T1000 (cell line): ENCODE results near the gene DAAM2.

Experiments
- DNase-seq: peaks from one replicate; lab custom pipeline; 2025; ENCODE audit warnings: mixed read lengths; lab: John Stamatoyannopoulos, UW

Gene DAAM2

DNA sequence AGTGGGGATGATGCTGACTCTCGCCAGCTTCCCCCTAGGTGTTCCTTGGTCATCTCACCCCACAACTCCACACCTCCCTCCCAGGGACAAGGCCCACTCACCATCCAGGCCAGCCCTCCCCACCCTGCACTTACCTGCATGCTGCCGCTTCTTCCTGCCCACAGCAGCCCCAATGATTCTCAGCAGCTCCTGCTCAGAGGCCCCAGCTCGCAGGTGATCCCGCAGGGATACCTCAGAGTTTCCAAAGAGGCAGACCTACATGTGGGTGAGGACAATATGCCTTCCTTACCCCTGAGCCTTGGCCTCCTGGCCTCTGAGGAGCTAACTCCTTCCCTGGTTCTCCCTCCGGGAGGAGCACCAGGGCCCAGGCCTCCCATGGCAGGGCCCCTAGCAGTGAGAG is 117.5 kb downstream of the DAAM2 start:
- no peak for DNase-seq

DNA sequence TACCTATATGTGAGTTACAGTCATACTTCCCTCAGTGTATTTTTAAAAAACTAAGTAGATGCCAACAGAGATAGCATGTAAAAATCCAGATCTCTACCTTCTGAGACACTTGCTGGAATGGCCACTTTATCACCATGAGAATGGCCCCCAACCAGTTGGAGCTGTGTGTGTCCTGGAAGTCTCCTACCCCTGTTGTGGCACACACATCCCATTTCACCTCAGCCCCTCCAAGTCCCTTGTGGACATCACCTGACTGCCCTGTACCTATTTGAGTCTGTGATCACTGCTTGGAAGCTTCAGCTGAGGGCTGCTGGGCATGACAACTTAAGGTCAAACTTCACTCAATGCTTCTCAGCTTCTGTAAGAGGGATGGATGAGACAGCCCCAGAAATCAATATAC is 118.0 kb downstream of the DAAM2 start:
- DNase-seq: no peak

DNA sequence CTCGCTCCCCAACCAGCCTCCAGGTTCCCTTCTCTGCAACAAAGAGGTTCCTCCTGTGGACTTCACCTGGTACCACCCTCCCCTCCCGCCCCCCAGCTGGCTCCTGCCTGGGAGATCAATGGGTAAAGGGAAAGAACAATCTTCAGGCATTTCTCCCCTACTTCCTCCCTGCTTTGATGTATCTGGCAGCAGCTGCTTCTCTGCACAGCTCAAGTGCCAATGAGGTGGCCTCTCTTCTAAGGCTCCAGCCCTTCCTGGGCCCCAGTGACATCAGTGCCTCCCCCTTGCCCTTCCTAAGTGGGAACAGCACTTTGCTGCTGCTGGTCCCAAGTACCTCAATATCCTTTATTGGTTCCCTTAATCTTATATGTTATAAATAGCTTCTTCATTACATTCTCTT is 118.6 kb downstream of the DAAM2 start:
- no peak for DNase-seq

DNA sequence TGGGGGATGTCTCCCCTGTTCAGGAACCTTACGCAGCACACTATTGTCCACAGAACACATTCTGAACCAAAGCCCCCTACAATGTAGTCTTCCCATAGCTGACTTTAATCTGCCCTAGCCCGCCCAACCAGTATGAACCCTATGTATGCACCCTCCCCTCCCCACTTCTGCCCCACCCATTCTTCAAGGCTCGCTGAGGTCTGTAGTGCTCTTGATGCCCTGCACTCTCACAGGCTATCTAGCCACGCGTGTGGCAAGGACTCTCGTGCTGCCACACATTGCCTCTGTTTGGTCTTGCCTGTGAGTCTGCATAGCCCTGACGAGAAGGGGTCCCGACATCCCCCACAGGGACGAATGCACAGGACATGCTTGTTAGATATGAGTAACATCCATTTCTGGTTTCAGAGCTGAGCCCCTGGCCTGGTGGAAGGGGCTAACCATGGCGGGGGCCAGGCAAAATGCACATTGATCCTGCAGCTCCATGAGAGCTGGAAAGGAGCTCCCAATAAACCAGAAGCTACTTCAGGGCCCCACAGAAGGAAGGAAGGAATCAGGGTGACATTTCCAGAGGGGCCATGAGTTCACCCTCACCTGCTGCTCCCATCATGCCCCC is 119.4 kb downstream of the DAAM2 start:
- no peak for DNase-seq

DNA sequence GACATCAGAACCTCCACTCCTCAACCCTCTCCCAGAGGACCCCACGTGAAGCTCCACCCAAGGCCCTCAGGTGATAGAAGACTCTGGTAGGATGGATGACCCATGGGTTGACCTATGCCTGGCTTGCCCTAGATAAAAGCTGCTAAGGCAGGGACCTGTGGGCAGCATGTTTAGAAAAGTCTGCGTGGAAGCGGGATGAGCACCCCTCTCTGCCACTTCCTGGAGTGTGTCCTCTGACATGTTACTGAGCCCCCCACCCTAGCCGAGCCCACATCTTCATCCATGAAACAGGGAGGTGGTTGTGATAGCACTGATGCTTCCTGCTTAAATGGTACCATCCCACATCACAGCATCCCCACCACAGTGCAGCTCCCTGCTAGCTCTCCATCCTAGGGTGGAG is 120.3 kb downstream of the DAAM2 start:
- DNase-seq: no peak

DNA sequence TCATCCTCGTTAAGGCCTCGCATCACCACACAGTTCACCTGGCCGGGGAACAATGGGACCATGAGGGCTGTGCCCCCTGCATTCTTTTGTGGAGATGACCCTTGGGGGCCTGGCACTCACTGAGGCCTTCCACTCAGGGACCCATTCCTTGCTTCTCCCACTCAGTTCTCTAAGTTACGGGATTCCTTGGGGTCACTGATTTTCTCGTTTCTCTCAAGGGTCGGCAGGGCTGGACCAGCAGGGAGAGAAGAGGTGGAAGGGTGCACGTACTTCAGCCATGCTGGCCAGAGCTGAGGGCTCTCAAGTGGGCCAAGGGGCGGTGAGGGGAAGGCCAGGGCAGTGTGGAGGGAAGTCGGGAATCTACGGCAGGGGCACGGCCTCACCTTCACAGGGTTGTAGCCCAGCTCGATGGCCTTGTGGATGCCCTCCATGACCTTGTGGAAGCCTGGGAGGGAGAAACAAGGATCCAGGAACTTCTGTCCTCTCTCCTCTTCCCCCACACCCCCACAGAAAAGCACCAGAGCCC is 121.3 kb downstream of the DAAM2 start:
- DNase-seq: no peak

DNA sequence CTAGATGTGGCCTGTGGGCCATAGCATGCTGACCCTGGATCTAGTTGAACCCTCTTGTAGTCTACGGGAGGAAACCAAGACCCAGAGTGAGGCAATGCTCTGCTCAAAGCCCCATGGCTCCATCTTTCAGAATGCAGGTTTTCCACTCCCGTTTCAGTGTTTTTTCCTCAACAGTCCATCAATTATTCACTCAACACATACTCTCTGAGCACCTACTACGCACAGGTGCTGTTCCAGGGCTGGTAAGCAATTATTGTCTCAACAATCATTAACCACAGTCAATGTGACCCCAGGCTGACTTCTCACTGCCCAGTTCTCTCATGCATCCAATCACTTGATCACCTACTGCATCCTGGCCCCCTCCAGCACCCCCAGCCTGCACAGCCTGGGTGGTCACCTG is 122.1 kb downstream of the DAAM2 start:
- no peak for DNase-seq

DNA sequence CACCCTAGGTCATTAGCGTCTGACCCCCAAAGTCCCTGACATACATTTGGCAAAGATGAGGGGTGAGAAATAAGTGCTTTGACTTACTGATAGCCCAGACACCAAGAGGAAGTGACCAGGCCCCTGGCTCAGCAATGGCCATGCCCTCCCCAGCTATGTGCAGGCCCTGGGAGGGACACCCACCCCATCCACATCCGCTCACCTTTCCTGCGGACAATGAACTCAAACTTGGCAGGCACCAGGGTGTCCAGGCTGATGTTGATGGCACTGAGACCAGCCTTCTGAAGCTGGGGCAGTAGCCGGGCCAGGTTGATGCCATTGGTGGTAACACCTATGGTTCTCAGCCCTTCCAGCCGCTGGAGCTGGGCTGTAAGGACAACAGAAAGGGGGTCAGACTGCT is 123.7 kb downstream of the DAAM2 start:
- DNase-seq: no peak

DNA sequence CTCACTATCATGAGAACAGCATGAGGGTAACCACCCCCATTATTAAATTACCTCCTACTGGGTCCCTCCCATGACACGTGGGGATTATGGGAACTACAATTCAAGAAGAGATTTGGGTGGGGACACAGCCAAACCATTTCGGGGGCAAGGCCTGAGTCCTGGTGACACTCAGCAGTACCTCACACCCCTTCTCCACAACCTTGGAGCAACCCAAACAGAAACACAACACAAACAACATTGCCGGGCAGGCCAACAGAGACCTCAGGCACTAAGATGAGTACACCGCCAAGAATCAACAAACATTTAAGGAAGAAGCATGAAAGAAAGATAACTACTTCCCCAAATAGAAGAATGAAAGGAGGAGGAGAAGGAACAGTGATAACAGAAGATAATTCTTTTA is 125.2 kb downstream of the DAAM2 start:
- no peak for DNase-seq

DNA sequence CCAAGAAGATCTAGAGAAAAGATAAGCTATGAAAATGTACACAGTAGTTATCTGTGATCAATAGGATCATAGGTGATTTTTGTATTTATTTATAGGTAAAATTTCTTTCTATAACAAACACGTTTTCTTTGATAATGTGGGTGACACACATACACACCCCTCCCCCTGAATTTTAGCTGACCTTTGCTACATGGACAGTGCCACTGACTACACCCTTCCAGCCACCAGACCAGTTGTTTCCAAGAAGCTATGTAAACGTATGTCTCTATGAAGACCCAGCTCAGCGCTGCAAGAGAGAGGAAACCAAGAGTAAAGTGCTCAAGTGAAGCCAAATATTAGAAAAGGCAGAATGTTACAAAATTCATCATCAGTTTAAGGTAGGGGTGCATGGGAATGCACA is 125.8 kb downstream of the DAAM2 start:
- no peak for DNase-seq

DNA sequence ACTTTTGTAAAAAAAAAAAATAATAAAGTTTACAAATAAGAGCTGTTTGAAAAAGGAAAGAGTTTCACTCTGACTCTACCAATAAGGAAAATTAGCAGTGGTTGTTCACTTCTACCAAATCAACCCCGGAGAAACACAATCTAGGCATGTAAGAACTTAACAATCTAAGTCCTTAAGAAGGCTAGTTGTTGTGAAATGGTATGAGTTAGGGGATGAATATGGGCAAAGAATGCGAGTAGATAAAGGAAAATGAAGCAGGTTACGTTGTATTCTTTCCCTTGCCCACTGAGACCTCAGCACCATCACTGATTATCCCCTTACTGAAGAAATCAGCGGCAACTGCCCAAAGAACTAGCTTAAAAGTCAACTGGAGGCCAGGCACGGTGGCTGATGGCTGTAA is 126.7 kb downstream of the DAAM2 start:
- no peak for DNase-seq

DNA sequence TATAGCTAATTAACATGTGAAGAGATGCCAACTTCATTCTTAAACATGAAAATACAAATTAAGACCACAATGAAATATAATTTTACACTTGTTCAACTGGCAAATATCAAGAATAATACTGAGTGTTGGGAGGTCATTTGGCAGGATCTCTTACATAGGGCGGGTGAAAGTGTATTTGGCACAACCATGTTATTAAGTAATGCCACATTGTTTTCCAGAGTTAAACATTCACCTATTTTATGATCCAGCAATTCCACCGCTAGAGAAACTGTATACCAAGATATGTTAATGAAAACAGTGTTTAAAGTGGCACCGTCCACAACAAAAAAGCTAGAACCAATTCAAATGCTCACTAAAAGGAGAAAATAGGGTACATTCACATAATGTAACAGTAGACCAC is 128.0 kb downstream of the DAAM2 start:
- no peak for DNase-seq

DNA sequence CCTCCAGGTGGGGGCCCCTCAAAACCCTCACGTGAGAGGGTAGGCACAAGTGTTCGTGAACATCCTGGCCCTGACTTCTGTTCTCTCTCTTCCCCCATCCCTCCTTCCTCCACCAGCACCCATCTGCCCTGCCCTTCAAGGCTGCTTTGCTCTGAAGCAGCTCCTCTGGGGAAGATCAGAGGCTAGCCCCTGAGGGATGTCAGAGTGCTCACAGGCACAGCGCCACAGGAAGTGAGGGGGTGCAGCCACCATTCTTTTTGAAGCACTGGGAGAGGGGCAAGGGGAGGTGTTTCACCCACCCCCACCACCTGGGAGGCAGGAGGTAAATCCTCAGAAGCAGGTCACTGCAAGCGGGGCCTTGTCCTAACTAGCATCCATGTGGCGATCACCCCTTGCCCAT is 130.6 kb downstream of the DAAM2 start:
- DNase-seq: no peak

DNA sequence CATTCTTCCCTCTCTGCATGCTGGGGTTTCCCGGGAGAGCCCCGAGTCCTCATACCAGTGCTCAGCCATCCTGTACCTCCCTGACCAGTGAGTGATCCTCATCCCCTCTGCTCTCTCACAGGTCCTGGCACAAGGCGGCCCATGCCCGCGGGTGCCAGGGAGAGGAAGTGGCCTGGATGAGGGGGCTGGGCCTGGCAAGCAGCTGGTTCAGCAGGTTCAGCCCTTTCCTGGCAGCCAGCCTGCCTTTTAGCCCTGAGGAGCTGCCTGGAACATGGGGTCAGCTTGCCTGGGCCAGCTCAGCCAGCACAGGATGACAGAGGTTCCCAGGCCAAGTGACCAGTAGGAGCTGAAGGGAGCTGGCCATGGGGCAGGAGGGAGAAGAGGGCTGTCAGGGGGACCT is 131.2 kb downstream of the DAAM2 start:
- DNase-seq: no peak

DNA sequence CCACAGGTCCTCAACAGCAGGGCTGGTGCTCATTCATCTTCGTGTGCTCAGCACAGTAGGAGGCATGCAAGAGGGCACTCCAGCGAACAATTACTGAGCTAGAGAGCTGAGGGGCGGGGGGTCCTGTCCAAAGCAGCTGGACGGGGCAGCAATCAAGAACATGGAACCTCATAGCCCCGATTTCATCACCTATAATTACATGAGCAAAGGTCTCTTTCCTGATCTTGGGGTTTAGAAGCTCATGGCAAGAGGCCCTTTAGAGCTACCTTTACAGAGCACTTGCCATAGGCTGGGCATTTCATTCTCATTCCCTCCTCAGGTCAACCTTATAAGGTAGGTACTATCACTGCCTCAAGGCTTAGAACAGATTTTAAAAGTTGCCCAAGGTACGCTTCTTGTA is 131.7 kb downstream of the DAAM2 start:
- no peak for DNase-seq

DNA sequence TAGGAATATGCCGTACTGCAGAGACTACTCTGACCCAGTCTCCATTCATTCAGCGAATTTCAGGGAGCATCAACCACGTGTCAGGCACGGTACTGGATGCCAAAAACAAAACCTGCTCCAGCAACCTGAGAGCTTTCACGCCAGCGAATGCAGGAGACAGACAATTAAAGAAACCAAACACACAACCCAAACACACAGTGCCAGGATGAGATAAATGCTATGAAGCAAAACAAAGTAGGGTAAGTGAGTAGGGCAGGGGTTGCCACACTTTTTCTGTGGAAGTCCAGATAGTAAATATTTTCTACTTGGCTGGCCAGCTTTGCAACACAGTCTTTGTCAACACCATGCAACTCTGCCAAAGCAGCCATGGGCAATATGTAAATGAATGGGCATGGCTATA is 132.1 kb downstream of the DAAM2 start:
- DNase-seq: no peak

DNA sequence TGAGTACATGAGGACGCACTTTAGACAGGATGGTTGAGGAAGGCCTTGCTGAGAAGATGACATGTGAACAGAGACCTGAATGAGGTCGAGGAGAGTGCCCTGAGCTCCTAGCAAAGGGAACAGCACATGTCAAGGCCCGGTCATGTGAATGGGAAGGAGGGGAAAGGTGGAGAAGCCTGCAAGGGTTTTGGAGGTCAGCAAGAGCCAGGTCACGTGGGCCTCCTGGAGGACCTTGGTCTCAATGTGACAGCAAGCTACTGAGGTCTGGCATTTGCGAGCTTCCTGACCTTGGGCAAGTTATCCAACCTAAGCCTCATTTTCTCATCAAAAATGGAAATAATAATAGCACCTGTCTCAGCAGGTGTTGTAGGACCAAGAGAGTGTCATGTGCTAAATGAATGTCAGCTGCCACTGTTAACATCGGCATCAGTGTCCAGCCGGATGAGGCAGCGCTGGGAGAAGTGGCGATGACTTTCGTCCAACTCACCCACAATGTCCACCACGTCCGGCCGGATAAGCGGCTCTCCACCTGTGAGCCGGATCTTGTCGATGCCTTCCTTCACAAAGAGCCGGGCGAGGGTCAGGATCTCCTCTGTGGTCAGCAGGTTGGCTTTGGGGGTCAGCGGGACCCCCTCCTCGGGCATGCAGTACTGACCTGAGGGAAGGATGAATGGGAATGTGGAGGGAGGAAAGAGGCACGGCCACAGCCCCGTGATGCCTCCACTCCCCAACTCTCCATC is 133.2 kb downstream of the DAAM2 start:
- DNase-seq: no peak

DNA sequence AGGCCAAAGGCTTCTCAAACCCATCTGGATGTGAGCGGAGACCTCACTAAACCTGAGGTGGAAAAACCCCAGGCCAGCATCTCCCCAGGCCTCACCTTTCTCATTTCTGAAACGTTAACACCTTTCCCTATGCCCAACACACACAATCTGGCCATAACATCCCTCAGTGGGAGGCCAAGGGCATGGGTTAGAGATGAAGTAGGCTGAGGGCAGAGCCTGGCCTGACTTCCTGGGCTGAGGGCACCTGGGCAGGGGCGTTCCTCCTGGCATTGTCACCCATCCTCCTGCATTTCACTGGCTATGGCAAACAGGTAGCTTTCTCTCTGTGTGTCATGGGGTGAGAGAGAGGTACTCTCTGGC is 133.7 kb downstream of the DAAM2 start:
- no peak for DNase-seq

DNA sequence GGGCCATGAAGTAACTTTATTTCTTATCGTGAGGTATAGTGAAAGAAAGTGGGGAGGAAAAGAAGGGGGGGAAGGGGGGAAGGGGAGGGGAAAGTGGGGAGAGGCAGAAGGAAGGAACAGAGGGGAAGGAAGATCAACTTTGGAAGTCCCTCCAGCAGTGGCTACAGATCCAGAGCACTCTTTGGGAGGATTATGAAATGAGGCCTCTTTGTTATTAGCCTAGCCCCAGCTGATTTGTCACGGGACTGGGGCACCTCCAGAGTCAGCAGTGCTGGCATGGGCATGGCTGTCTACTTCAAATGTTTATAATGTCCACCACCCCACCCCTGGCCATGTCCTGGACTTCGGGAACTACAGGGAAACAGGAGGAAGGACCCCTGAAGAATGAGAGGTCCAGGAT is 134.5 kb downstream of the DAAM2 start:
- no peak for DNase-seq

DNA sequence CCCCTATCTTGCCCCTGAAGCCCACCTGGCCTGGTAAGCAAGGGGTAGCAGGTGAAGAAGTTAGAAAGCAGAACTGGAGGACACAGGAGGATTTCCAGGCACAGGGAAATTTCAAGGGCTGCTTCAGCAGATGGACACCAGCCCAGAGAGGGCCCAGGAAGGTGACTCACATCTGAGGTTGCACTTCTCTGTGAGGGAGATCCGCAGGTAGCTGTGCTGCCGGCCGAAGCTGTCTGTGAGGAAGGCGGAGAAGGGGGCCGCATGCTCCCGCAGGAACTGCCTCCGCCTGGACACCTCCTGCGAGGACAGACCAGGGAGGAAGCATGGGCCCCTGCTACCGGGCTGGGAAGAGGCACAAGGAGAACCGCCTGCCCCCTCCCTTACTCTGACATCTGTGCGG is 135.0 kb downstream of the DAAM2 start:
- no peak for DNase-seq

DNA sequence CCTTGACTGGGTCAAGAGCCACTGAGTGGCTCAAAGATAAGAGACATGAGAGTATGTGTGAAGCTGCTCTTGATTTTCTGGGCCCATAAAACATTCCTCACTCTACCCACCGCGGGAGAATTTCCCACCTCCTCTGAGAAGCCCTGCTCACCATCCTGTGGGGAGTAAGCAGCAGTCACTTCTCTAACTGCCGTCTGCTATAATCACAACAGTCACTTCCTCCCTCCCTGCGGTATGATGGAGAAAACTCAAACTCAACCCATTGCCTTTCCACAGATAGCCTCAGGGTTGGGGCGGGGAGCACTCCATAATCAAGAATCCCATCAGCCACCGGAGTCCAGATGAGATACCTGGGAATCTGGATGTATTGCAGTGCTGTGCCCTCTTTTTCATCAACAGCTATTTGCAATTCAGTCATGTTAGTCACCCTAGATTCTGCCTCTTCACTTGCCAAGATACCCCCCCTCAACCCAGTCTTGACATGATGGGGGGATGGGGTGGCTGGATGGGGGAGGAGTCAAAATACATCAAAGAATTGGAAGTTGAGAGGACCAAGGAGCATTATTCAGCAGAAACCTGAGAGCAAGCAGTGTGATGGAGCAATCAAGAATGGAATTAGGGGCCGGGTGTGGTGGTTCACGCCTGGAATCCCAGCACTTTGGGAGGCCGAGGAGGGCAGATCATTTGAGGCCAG is 137.0 kb downstream of the DAAM2 start:
- DNase-seq: no peak

DNA sequence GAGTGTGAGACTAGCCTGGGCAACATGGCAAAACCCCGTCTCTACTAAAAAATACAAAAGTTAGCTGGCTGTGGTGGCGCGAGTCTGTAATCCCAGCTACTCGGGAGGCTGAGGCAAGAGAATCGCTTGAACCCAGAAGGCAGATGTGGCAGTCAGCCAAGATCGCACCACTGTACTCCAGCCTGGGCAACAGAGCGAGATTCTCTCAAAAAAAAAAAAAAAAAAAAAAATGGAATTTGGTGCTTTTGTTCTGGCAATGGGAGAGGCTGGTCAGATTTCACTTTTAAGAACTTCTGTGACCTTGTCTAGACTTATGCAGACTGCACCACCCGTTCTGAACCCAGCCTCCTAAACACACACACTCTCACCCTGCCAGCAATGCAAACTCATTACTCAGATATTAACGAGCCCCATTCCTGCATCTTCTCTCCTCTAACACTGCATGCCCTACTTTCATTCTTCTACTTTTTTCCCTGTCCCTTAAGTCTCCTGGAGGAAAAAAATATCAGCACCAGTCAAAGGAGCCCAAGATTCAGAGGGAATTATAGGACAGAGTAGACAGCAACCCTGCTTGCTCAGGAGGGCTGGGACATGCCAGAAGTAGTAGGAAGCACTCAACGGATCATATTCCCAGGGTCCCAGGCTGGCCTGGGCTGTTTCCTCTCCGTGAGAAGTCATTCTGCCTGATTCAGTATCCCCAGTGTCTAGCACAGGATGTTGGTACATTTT is 137.7 kb downstream of the DAAM2 start:
- no peak for DNase-seq

DNA sequence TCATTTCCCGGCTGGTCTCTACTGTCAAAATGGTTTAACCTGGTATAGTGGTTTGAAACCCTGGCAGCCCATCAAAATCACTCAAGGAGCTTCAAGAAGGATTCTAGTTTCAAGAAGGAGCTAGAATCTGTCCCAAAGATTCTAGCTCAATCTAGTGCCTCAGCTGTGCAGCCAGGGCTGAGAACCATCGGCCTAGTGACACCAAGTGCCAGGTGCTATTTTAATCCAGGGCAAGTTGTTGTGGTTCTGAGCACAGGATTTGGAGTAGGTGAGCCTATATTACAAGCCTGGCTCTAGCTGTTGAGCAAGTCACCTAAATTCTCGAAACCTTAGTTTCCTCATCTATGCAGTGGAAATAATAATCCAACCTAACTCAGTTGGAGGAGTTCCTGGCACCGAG is 138.4 kb downstream of the DAAM2 start:
- DNase-seq: no peak
